ENCODE data around the gene RNF114. TPM values are rescaled to one million over a fixed set of nuclear protein-coding genes. Genes with fewer than 3 reads are reported as not detected.

Gene RNF114
- total and polyA plus RNA-seq, 2 donors (not counting 3 experiments of a cell fraction or from before 2014, with no cell fraction given): 45.8 to 81.7 TPM

DNA sequence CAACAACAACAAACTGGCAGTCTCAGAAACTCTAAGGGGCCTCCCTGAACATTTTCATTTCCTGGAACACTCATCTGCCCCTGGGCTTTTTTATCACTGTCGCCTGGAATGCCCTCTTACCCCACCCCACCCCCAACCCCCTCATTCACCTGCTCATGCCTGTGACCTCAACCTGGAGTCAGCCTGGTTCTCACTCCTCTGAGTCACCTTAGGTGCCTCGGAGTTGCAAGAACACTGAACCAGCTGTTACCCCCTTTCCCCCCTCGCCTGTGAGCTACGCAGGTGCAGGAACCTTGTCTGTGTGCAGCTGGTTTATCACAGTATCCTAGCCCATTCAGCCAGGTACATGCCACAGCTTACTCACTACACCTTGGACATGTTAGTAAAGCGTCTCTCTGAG lies 33.7 kb downstream of the RNF114 start:
- ChIA-PET CTCF (interaction anchor here (2.6 to 23.6 kb wide), 2 partner anchors 9 to 98 kb away, joined by 24 to 1187 read pairs; no protein-coding TSS in a partner anchor), POLR2A (no interaction called here)
- no peaks in the 10 kb centered on the region for H3K36me3 ChIP-seq (ENCODE audit: control insufficient read depth in 2 of 2, extremely low read depth in 1 of 2, insufficient read depth in 2 of 2, low read length in 2 of 2)
- H3K4me3 ChIP-seq (replicated peaks in 1 of 3; ENCODE audit: insufficient read depth in 1 of 3, low read depth in 1 of 3, low read length in 3 of 3): no peak overlapping the region
- no peaks in the 10 kb centered on the region for H4K20me1 ChIP-seq (replicated peaks; ENCODE audit: control insufficient read depth, extremely low read depth, insufficient read depth, low read length)
- H3K79me2 ChIP-seq (ENCODE audit: control insufficient read depth, insufficient read depth, low read length): no peaks in the 10 kb centered on the region
- no peak overlapping the region for H3K9ac ChIP-seq (replicated peaks; ENCODE audit: extremely low read depth, insufficient read depth, low read length)
- H3K27me3 ChIP-seq (ENCODE audit: control insufficient read depth in 2 of 2, insufficient read depth in 2 of 2, low read length in 2 of 2): no peaks in the 10 kb centered on the region
- H3K9me1 ChIP-seq (replicated peaks; ENCODE audit: control insufficient read depth, extremely low read depth, insufficient read depth, low read length): no peaks in the 10 kb centered on the region
- no peak for DNase-seq (ENCODE audit: low read depth, low spot score)
- no peak for FAIRE-seq
- BruUV-seq (replicated peaks): no TSS peak
- TF ChIP-seq POLR2A (IDR thresholded peaks at IDR 0.05; ENCODE audit: low read depth, low read length) (no peak), POLR2AphosphoS5 (IDR thresholded peaks at IDR 0.05; ENCODE audit: insufficient read depth, low read depth, low read length) (no peak), JUN (IDR thresholded peaks at IDR 0.05; ENCODE audit: borderline replicate concordance, insufficient read depth, insufficient read length, low read depth) (no peak), MYC (IDR thresholded peaks at IDR 0.05; ENCODE audit: low read depth, low read length) (no peak), GATA2 (IDR thresholded peaks at IDR 0.05; ENCODE audit: insufficient read depth, insufficient read length, low read depth, low read length) (no peak), FOS (IDR thresholded peaks at IDR 0.05; ENCODE audit: borderline replicate concordance, insufficient read depth, low read length) (no peak), EZH2 (IDR thresholded peaks at IDR 0.05; ENCODE audit: borderline replicate concordance, low read depth, low read length, severe bottlenecking) (no peak)
- TF ChIP-seq, protein P1, sequence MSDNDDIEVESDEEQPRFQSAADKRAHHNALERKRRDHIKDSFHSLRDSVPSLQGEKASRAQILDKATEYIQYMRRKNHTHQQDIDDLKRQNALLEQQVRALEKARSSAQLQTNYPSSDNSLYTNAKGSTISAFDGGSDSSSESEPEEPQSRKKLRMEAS (IDR thresholded peaks at IDR 0.05; ENCODE audit: insufficient read depth, insufficient read length): no peak
- intact Hi-C loops (cut with micrococcal nuclease) (no loop called here), dilution Hi-C loops (cut with MboI; ENCODE audit: extremely low pct_ligation_motif_present, low sequenced_read_pairs) (no loop called here)
- no peak overlapping the region for H3K4me2 ChIP-seq (ENCODE audit: insufficient read depth, low read length)
- no peaks in the 10 kb centered on the region for H3K9me3 ChIP-seq (replicated peaks; ENCODE audit: control insufficient read depth, insufficient read depth, low read length)
- H3K4me1 ChIP-seq (ENCODE audit: control insufficient read depth, extremely low read depth, insufficient read depth, low read length): peaks cover 7% of the 10 kb centered on the region
- H2AFZ ChIP-seq (ENCODE audit: low read depth, low read length): no peak overlapping the region
- no peak overlapping the region for H3K27ac ChIP-seq (ENCODE audit: insufficient read depth, low read depth, low read length)

DNA sequence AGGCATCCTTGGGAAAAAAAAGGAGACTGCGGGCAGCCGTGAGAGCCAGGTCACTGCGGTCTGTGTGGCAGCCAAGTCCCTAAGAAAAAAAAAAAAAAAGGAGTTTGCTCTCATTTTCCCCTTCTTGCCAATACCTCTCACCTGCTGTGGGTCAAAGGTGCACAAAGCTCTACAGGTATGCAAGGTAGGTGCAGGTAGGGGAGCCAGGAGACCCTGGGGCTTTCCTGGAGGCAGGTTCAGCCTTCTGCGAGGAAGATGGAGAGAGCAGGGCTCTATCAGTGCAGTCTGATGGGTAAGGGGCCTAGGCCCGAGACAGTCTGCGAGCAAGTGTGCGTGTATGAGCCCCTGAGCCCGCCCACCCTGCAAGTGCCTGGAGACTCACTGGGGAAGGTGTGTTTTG lies 34.3 kb downstream of the RNF114 start:
- no peak for DNase-seq (ENCODE audit: low read depth, low spot score)
- Histone ChIP-seq H3K9me1 (replicated peaks; ENCODE audit: control insufficient read depth, extremely low read depth, insufficient read depth, low read length) (no peaks in the 10 kb centered on the region), H3K9me3 (replicated peaks; ENCODE audit: control insufficient read depth, insufficient read depth, low read length) (no peaks in the 10 kb centered on the region), H2AFZ (ENCODE audit: low read depth, low read length) (no peak overlapping the region), H3K79me2 (ENCODE audit: control insufficient read depth, insufficient read depth, low read length) (no peaks in the 10 kb centered on the region), H3K4me2 (ENCODE audit: insufficient read depth, low read length) (no peak overlapping the region), H3K27me3 (ENCODE audit: control insufficient read depth in 2 of 2, insufficient read depth in 2 of 2, low read length in 2 of 2) (no peaks in the 10 kb centered on the region), H3K27ac (ENCODE audit: insufficient read depth, low read depth, low read length) (no peak overlapping the region), H3K36me3 (ENCODE audit: control insufficient read depth in 2 of 2, extremely low read depth in 1 of 2, insufficient read depth in 2 of 2, low read length in 2 of 2) (no peaks in the 10 kb centered on the region), H3K4me3 (replicated peaks in 1 of 3; ENCODE audit: insufficient read depth in 1 of 3, low read depth in 1 of 3, low read length in 3 of 3) (no peak overlapping the region), H3K9ac (replicated peaks; ENCODE audit: extremely low read depth, insufficient read depth, low read length) (no peak overlapping the region), H4K20me1 (replicated peaks; ENCODE audit: control insufficient read depth, extremely low read depth, insufficient read depth, low read length) (no peaks in the 10 kb centered on the region), H3K4me1 (ENCODE audit: control insufficient read depth, extremely low read depth, insufficient read depth, low read length) (peaks cover 7% of the 10 kb centered on the region)
- FAIRE-seq: no peak
- ChIA-PET CTCF (interaction anchor here (2.6 to 23.6 kb wide), 2 partner anchors 8 to 97 kb away, joined by 24 to 1187 read pairs; no protein-coding TSS in a partner anchor), POLR2A (no interaction called here)
- dilution Hi-C loops (cut with MboI; ENCODE audit: extremely low pct_ligation_motif_present, low sequenced_read_pairs) (no loop called here), intact Hi-C loops (cut with micrococcal nuclease) (no loop called here)
- TF ChIP-seq, protein P1 (IDR thresholded peaks at IDR 0.05; ENCODE audit: insufficient read depth, insufficient read length): no peak
- no peak for TF ChIP-seq FOS (IDR thresholded peaks at IDR 0.05; ENCODE audit: borderline replicate concordance, insufficient read depth, low read length)
- TF ChIP-seq JUN (IDR thresholded peaks at IDR 0.05; ENCODE audit: borderline replicate concordance, insufficient read depth, insufficient read length, low read depth): no peak
- no peak for TF ChIP-seq POLR2AphosphoS5 (IDR thresholded peaks at IDR 0.05; ENCODE audit: insufficient read depth, low read depth, low read length)
- TF ChIP-seq POLR2A (IDR thresholded peaks at IDR 0.05; ENCODE audit: low read depth, low read length): no peak
- TF ChIP-seq, protein P2, sequence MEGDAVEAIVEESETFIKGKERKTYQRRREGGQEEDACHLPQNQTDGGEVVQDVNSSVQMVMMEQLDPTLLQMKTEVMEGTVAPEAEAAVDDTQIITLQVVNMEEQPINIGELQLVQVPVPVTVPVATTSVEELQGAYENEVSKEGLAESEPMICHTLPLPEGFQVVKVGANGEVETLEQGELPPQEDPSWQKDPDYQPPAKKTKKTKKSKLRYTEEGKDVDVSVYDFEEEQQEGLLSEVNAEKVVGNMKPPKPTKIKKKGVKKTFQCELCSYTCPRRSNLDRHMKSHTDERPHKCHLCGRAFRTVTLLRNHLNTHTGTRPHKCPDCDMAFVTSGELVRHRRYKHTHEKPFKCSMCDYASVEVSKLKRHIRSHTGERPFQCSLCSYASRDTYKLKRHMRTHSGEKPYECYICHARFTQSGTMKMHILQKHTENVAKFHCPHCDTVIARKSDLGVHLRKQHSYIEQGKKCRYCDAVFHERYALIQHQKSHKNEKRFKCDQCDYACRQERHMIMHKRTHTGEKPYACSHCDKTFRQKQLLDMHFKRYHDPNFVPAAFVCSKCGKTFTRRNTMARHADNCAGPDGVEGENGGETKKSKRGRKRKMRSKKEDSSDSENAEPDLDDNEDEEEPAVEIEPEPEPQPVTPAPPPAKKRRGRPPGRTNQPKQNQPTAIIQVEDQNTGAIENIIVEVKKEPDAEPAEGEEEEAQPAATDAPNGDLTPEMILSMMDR (IDR thresholded peaks at IDR 0.05; ENCODE audit: extremely low read depth in 1 of 2, insufficient read depth in 1 of 2, low read depth in 1 of 2, low read length in 2 of 2): no peak
- no peak for TF ChIP-seq GATA2 (IDR thresholded peaks at IDR 0.05; ENCODE audit: insufficient read depth, insufficient read length, low read depth, low read length)
- no peak for TF ChIP-seq MYC (IDR thresholded peaks at IDR 0.05; ENCODE audit: low read depth, low read length)
- TF ChIP-seq EZH2 (IDR thresholded peaks at IDR 0.05; ENCODE audit: borderline replicate concordance, low read depth, low read length, severe bottlenecking): no peak
- BruUV-seq (replicated peaks): no TSS peak

Data from endothelial cell of umbilical vein (primary cell).